GM19099 (cell line): ENCODE measurements around the gene PLXDC2.

Experiments used
- POLR2A ChIP-seq: IDR thresholded peaks from 3 replicates; pipeline ENCODE4 v1.6.1; 2011; ENCODE audit warnings: low read depth; ENCODE audit not compliant: insufficient read length; ENCODE audit errors: extremely low read depth

The PLXDC2 gene

DNA sequence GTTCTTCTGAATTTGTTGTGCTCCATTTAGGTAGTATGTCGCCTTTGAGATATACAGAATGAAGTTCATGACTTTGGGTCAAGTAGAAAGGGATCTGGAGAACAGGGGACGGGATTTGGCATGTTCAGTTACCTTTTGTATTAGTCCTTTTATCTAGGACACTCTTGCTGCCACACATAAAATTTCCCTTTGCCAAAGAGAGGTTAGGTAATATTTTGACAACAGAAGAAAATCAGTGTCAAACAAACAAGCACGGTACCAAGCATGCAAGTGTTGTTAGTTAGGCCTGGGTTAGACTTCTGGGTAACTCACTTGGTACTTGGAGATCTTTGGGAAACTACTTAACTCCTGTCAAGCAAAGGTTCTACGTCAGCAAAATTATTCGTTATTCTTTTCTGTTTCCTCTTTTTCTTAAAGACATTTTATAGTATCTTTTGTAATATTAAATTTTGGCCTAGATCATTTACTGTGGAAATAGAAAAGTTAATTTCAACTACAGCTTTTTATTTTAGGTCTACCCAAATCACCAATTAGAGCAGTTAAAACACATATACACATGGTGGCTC lies 116.7 kb downstream of the PLXDC2 start:
- TF ChIP-seq POLR2A = no peak

- no peak for TF ChIP-seq POLR2A
Observed at GRCh38 chr10:19933772-19934171, 117.5 kb downstream of the PLXDC2 start.

- no peak for TF ChIP-seq POLR2A
Observed at GRCh38 chr10:19935176-19935575, 118.9 kb downstream of the PLXDC2 start.

GRCh38 chr10:19936289-19936688 lies 120.1 kb downstream of the PLXDC2 start:
- no peak for TF ChIP-seq POLR2A

DNA sequence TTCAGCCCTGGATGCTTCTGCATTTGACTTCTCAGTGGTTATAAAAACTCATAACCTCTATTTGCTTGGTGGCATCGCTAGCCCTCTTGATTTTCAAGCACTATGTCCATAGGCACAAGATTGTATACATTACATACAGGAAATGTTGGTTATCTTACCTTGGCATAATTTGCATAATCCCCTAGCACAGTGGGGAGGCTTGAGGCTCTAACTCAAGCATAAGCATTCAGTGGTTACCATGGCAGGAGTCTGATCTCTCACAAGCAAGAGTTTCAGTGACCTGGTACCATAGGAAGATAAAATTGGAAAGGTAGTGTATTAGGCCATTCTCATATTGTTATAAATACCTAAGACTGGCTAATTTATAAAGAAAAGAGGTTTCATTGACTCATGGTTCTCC lies 121.8 kb downstream of the PLXDC2 start:
- no peak for TF ChIP-seq POLR2A

DNA sequence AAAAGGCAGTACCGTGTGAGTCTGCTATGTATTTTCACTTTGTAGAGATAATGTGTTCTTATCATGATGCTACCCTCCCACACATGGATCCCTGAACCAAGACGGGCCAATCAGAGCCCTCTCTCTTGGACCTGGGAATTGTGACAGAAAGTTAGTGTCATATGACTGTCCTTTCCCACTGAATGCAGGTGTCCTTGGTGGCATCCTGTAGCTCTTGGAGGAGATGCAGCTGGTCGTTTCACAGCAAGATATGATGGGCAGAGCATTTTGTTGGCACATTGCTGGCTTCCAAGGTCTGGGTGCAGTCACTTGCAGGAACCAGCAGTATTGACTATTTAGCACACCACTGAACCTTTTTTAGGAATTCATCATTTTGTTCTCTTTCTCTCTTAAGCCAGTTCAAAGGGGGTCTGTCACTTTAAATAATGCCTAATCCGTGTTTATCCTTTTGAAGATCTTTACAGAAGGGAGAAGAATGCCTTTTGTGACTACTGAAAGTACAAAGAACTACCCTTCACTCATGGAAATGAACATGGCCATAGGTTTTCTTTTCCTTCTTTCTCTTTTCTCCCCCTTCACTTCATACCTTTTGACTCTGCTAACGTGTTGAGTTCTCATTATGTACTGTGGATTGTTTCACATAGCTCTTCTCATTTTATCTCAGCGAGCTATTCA lies 125.1 kb downstream of the PLXDC2 start:
- TF ChIP-seq POLR2A = no peak

DNA sequence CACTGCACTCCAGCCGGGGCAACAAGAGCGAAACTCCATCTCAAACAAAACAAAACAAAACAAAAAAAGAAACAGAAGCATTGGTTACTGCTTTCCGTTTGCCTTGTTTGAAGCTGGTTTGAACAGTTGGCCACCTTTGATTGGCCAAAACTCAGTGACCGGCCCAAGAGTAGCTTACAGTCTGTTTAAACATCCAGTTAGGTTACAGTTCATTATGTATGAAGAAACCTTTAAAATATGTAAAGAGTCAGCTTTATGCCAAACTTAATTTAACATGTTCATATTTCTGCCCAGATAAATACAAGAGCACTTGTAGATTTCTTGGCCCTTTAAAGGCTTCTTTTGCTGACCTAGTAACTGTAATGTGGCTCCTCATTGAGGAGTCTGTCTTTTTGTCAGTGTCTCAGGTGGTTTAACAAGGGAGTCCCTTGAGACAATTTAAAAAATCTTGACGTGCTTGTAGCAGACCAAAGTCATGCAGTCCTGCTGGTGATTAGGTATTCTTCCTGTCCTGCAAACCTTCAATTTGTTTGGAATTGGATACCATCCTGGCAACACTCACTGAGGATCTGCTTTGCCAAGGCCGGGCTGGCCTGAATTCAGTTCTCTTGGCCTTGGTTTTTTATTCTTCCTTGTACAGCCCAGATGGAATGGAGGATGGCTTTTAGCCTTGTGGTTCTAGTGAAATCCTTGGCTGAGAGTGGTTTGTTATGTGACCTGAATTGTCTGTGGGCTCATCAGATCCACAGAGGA lies 128.9 kb downstream of the PLXDC2 start:
- TF ChIP-seq POLR2A = no peak

- no peak for TF ChIP-seq POLR2A
Observed at GRCh38 chr10:19946245-19946644, 130.0 kb downstream of the PLXDC2 start.

DNA sequence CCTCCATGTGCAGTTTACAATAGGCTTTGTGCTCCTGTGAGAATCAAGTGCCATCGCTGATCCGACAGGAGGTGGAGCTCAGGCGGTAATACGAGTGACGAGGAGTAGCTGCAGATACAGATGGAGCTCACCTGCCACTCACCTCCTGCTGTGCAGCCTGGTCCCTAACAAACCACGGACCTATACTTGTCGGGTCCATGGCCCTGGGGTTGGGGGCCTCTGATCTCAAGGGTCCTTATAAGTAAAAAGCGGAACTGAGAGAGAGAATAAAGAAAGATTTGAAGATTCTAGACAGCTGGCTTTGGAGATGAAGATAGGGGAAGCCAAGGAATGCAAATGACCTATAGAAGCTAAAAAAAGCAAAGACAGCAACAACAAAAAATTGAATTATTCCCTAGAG lies 130.6 kb downstream of the PLXDC2 start:
- TF ChIP-seq POLR2A = no peak

- no peak for TF ChIP-seq POLR2A
Observed at GRCh38 chr10:19947215-19947614, 131.0 kb downstream of the PLXDC2 start.

- TF ChIP-seq POLR2A = no peak
Observed at GRCh38 chr10:19947656-19948055, 131.4 kb downstream of the PLXDC2 start.

DNA sequence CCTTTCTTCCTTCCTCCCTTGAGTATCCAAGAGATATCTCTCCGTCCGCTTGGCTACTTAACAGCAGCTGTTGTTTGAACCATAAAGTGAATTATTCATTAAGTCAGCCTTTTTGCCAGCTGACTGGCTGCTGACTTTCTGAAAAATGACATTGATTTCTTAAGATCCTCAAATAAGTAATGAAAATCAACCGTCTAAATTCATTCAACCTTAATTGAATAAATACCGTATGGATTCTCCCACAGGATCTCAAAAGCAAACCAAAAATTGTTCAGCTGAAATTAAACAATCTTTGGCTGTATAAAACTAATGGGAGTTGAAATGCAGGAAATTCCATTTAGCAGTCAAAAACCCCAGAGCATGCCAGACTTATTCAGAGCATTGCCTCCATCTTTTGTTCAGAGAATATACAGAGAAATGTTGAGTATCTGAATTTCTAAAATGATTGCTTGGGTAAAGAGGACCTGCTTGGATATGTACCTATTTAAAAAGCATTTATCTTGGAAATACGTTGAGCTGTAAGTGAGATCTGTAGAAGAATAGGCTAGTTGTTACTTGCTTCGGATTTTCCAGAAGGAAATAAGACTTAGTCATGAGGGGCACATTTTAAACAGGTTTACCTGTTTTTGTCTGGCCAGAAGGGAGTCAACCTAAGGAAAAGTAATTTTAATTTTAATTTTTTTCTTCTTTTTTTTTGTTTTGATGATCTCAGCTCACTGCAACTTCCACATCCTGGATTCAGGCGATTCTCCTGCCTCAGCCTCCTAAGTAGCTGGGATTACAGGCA lies 136.2 kb downstream of the PLXDC2 start:
- TF ChIP-seq POLR2A = no peak

- no peak for TF ChIP-seq POLR2A
Observed at GRCh38 chr10:19954601-19955000, 138.4 kb downstream of the PLXDC2 start.

DNA sequence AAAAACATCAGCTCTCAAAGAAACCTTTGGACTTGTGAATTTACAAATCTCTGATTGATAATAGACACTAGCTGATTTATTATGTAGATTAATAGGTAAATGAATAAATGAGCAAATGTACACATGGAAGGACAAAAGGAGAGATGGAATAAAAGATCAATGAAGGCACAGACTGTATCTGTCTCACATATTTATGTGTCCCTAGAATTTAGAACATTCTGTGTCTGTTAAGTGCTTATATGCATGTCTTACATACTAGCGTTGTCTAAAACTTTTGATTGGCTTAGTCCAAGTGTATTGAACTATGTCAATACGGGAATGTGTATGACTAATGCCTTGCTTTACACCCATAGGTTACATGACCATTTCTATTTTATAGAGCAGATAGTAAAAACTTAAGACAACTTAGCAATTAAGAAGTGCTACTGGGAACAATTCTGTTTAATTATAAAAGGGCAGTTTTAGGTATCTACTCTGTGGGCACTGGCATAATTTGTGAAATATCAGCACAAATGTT lies 140.3 kb downstream of the PLXDC2 start:
- TF ChIP-seq POLR2A = no peak

DNA sequence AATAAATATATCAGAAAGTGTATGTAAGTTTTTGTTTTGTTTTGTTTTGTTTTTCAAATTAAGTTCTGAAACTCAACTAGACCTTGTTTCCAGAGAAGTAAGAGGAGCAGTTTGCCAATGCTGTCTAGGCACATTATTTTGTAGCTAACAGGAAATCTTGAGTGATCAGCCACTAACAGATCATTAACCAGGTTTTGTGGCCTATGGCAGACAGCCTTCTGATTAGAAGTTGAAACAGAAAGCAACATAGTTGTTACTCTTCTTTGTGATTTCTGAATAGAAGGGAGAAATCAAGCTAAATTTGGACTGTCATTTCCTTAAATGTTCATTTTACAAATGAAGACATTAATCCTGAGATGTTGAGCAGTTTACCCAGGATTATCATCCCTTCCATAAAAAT lies 142.6 kb downstream of the PLXDC2 start:
- TF ChIP-seq POLR2A = peak; percentile 33
